DMS 273 treated with DMSO at 0.1 percent for 48 hours (cell line): ENCODE data around the gene E2F2.
"Not testable (repeated sequence)": the region's sequence is repeated elsewhere in the genome, so short reads cannot be mapped to it uniquely, and the experiment has no call there.

ENCODE experiments used
- DNase-seq: peaks from one replicate; lab custom pipeline; 2025; lab: John Stamatoyannopoulos, UW

E2F2 gene

DNA sequence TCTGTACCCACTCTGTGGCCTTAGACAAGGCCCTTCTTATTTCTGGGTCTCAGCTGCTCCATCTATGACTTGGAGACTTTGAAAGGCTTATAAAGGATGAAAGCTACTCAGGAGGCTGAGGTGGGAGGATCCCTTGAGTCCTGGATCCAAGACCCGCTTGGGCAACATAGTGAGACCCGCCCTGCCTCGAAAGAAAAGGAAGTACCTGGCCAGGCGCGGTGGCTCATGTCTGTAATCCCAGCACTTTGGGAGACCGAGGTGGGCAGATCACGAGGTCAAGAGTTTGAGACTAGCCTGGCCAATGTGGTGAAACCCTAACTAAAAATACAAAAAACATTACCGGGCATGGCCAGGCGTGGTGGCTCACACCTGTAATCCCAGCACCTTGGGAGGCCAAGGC lies 14.8 kb upstream of the E2F2 start:
- no peak for DNase-seq

GRCh38 chr1:23544444-23545389 lies 13.7 kb upstream of the E2F2 start:
- DNase-seq: peak; percentile 63

DNA sequence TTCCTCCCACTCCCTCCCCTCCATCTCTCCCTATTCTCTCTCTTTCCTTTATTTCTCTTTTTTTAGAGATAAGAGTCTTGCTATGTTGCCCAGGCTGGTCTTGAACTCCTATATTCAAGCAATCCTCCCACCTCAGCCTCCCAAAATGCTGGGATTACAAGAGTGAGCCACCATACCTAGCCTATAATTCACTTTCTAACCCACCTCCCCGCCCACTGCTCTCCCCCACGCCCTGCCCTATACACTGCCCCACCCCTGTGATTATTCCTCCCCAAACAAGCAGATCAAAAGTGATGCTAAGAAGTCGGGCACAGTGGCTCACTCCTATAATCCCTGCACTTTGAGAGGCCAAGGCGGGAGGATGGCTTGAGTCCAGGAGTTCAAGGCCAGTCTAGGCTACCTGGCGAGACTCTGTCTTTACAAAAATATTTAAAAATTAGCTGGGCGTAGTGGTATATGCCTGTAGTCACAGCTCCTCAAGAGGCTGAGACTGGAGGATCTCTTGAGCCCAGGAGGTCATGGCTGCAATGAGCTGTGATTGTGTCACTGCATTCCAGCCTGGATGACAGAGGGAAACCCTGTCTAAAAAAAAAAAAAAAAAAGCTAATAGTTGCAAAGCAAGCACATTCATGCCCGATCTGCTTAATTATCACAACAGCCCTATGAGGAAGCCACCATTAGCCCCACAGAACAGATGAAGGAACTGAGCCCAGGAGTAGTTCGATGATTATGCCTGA lies 12.8 kb upstream of the E2F2 start:
- DNase-seq: no peak

- not testable (repeated sequence) for DNase-seq
These were observed 11.9 kb upstream of the E2F2 start for GRCh38 chr1:23542940-23543339.

- peak; percentile 87 for DNase-seq
These were observed 8.7 kb upstream of the E2F2 start for GRCh38 chr1:23539698-23540266.

DNA sequence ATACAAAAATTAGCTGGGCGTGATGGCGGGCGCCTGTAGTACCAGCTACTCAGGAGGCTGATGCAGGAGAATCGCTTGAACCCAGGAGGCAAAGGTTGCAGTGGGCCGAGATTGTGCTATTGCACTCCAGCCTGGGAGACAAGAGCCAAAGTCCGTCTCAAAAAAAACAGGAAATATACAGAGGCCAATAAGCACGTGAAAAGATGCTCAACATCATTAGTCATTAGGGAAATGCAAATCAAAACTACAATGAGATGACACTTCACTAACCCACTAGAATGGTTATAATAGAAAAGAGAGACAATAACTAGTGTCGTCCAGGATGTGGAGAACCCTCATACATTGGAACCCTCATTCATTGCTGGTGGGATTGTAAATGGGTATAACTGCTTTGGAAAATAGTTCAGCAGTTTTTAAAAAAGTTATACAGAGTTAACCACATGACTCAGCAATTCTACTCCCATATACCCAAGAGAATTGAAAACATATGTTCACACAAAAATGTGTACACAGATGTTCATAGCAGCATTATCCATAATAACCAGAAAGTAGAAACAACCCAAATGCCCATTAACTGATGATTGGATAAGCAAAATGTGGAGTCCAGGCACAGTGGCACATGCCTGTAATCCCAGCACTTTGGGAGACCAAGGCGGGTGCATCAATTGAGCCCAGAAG lies 6.4 kb upstream of the E2F2 start:
- DNase-seq: no peak

DNA sequence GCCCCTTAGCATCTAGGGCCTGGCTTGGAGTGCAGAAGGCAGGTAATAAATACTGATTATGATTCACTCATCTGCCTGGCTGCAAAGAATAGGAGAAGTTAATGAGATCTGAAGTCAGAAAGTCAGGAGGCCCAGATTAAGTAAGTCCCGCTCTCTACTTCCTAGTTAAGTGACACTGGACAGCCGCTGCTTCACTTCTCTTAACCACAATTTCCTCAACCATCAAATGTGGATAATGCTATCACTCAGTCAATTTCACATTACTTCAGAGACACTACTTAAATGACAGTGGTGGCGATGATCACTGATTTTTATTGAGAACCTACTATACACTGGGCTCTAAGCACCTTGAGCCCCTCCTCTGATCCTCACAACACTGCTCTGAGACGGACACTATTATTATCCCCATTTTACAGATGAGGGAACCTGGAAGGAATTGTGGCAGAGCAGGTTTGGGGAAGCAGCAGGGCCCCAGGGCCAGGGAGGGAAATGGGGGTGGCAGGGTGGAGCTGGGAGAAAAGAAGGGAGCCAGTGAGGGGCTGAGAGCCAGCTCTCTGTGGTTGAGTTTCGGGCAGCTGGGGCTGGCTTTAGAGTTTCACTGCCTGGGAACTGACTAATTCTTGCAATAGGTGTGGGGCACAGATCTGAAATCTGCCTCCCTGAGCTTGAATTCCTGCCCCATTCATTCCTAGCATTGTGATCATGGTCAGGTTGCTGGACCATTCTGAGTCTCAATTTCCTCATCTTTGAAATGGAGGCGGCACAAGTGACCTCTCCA lies 2.4 kb upstream of the E2F2 start:
- DNase-seq: no peak

- DNase-seq: no peak
These were observed 595 bp upstream of the E2F2 start for GRCh38 chr1:23531562-23532094.

DNA sequence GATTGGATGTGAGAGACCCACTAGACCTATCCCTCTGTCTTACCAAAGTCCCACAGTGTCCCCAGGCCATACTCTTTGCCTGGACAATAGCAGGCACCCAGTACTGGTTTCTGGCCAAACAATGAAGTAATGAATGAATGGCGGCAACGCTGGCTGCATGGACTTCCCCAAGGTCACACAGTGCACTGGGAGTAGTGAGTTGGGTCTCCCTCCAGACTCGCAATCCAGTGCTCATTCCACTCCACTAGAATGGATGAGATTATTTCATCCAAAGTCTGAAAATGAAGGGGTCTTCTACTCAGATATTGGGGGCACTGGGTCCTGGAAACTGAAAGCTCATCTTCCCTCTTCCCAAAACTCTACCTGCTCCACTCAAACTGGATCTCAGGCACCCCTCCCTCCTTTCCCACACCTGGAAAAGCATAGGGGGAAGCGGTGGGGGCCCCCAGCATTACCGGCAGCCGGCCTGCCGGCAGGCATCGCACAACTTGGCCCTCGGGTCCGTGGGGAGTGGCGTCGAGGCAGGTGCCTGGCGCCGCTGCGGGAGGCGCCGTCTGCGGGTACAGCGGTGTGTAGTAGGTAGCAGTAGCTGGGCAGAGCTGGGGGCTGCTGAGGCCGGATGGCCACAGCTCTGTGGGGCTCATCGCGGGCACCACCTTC lies 816 bp downstream of the E2F2 start:
- no peak for DNase-seq

DNA sequence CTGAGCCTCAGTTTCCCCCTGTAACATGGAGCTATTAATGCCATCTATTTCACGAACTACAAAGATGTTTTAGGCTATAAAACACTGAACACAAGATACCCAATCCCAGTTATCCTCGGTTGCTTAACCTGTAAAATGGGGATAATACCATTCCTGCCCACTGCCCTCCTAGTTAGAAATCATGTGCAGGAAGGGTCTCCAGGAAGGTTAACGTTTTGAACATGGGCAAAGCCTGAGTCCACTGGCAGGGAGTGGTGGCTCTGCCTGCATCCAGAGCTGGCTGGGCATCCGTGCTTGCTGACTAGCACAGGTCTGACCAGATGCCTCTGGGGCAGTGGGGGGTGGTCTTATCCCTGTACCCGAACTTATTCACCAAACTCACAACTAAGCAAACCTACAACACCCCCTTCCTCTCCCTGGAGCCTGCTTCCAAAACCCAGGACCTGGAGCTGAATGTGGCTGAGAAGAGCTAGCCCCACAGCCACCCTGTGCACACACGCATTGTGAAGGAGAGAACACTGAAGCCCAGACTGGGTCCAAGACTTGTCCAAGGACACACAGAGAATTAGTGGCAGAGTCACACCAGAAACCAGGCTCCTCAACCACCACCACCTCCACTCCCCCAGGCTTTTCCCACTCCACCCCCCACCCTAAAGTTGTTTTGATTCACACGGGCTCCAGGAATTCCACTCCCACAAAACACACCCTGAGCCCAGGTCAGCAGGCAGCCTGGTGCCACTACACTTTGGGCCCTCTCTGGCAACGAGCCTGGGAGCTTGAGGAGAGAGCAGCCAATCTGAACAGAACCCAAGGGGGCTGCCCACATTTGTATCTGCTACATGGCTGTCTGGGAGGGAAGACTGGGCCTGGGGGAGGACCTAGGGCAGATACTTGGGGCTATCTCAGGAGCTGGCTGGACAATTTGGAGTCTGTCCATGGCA lies 1.6 kb downstream of the E2F2 start:
- DNase-seq: no peak

DNA sequence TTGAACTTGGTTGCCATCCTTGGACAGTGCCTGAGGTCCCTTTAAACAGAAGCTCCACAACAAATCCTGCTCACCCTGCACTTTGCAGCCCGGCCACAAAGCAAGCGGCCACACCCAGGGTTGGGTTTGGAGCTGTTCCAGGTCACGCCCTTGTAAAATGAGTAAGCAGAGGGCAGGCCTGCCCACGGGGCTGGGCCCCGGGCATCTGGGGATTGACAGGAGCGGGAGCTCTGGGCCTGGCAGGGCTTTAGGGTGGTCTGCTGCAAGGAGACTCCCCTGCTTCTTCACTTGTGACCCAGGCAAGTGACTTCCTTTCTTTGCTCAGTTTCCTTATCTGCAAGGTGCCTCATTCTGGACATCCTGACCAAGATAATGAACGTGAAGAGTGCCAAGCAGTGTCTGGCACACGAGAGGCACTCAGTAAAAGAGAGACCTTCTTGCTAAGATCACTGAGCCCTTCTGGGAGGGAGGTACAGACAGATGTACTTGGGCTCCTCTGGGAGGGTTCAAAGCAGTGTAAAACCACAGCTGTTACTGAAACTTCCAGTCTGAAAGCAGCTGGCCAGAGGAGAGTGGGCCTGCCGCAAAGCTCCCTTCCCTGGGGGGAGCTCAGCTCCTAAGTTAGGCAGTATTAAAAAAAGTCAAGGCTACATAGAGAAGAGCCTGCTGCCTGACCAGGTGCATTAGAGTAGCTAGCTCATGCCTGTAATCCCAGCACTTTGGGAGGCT lies 2.6 kb downstream of the E2F2 start:
- DNase-seq: peak; percentile 95

DNA sequence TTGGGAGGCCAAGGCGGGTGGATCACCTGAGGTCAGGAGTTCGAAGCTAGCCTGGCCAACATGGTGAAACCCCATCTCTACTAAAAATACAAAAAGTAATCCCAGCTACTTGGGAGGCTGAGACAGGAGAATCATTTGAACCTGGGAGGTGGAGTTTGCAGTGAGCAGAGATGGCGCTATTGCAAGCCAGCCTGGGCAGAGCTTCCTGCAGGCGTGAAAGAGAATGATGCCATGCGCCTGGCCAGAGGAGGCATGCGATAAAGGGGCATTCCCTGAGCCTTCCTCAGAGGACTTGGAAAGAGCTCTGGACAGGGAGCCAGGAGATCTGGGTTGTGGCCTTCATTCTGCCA lies 3.2 kb downstream of the E2F2 start:
- DNase-seq: no peak

GRCh38 chr1:23527366-23527765 lies 3.7 kb downstream of the E2F2 start:
- DNase-seq: no peak

- DNase-seq: no peak
These were observed 4.5 kb downstream of the E2F2 start for GRCh38 chr1:23526329-23527041.

DNA sequence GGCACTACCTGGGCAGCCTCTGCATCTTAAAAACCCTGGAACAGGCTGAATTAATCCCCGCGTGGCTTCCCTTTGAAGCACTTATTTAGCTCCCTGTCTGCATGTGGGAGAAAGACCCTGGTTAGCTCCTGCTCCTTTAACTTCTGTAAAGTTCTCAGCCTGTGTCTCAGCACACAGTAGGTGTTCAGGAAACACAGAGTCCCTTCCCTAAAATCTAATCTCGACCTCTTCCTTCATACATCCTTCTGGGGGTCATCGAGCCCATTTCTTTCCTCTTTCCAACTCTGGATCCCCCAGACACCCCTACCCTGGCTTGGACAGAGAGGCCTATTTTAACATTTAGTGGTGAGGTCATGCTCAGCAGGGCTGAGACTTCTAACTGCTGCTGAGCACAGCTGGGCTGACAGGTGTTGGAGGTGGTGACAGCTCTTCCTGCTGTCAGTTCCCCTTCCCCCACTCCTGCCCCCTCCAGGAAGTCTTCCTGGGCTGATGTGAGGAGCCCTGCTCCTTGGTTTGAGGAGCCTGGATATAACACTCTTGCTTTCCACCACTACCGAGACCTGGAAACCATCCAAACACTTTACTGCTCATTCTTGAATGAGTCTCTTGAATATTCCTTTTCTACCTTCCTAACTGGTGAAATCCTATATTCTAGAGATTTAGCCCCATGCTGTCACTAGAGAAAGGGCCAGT lies 5.3 kb downstream of the E2F2 start:
- DNase-seq: peak; percentile 56

- DNase-seq: peak; percentile 52
These were observed 6.2 kb downstream of the E2F2 start for GRCh38 chr1:23524716-23525401.

- no peak for DNase-seq
These were observed 6.9 kb downstream of the E2F2 start for GRCh38 chr1:23524163-23524562.
